Central memory CD8-positive, alpha-beta T cell (primary cell): ENCODE measurements around the gene LYPD1.

ENCODE experiments used
- ATAC-seq: fragments of 150-1000 bp; cut with Tn5 transposase; replicated peaks from 2 replicates; pipeline ENCODE4 v1.10.0; 2022; ENCODE audit warnings: mild to moderate bottlenecking, moderate FRiP score, moderate number of reproducible peaks; ENCODE audit not compliant: poor library complexity, severe bottlenecking; ENCODE audit errors: extremely low read depth
- DNase-seq, 2 donors: peaks; one replicate each; pipeline ENCODE4 v3.0.0; 2021; ENCODE audit warnings: low spot score in 2 of 2
- H3K27ac Mint-ChIP-seq: one replicate; pipeline ENCODE4 v1.8.0; 2022; ENCODE audit warnings: low read depth, mild to moderate bottlenecking, moderate library complexity, mixed read lengths
- H3K27me3 Mint-ChIP-seq: one replicate; pipeline ENCODE4 v1.8.0; 2022; ENCODE audit warnings: mixed read lengths
- H3K36me3 Mint-ChIP-seq: one replicate; pipeline ENCODE4 v1.8.0; 2022; ENCODE audit warnings: mild to moderate bottlenecking, moderate library complexity, mixed read lengths; ENCODE audit not compliant: insufficient read depth
- H3K4me1 Mint-ChIP-seq: one replicate; pipeline ENCODE4 v1.8.0; 2022; ENCODE audit warnings: mixed read lengths
- H3K4me3 Mint-ChIP-seq: one replicate; pipeline ENCODE4 v1.8.0; 2022; ENCODE audit warnings: mild to moderate bottlenecking, moderate library complexity, mixed read lengths
- H3K9me3 Mint-ChIP-seq: one replicate; pipeline ENCODE4 v1.8.0; 2022; ENCODE audit warnings: mixed read lengths

Gene LYPD1

GRCh38 chr2:132662732-132663131, 7.3 kb downstream of the LYPD1 start:
- Mint-ChIP-seq H3K4me1 (no peaks in the 10 kb centered on the region), H3K36me3 (no peaks in the 10 kb centered on the region), H3K4me3 (no peak overlapping the region), H3K27ac (no peak overlapping the region), H3K9me3 (no peaks in the 10 kb centered on the region), H3K27me3 (no peaks in the 10 kb centered on the region)
- ATAC-seq: no peak
- no peak for DNase-seq

GRCh38 chr2:132659331-132659730, 10.7 kb downstream of the LYPD1 start:
- no peaks in the 10 kb centered on the region for H3K4me1 Mint-ChIP-seq
- H3K4me3 Mint-ChIP-seq: no peak overlapping the region

GRCh38 chr2:132656266-132656975, 13.6 kb downstream of the LYPD1 start:
- ATAC-seq (no peak), DNase-seq (no peak)
- no peak overlapping the region for H3K4me3 Mint-ChIP-seq
- no peaks in the 10 kb centered on the region for H3K4me1 Mint-ChIP-seq
- H3K9me3 Mint-ChIP-seq: peaks cover 10% of the 10 kb centered on the region
- no peaks in the 10 kb centered on the region for H3K27me3 Mint-ChIP-seq
- H3K27ac Mint-ChIP-seq: no peak overlapping the region
- no peaks in the 10 kb centered on the region for H3K36me3 Mint-ChIP-seq

More at GRCh38 chr2:132659331-132659730, 10.7 kb downstream of the LYPD1 start:
- no peaks in the 10 kb centered on the region for H3K27me3 Mint-ChIP-seq
- H3K27ac Mint-ChIP-seq: no peak overlapping the region
- H3K9me3 Mint-ChIP-seq: no peaks in the 10 kb centered on the region
- DNase-seq (no peak), ATAC-seq (no peak)
- H3K36me3 Mint-ChIP-seq: no peaks in the 10 kb centered on the region

GRCh38 chr2:132654968-132655367, 15.0 kb downstream of the LYPD1 start:
- H3K27ac Mint-ChIP-seq: no peak overlapping the region
- H3K9me3 Mint-ChIP-seq: peaks cover 10% of the 10 kb centered on the region
- no peak for ATAC-seq
- H3K4me3 Mint-ChIP-seq: no peak overlapping the region
- H3K4me1 Mint-ChIP-seq: no peaks in the 10 kb centered on the region
- H3K36me3 Mint-ChIP-seq: no peaks in the 10 kb centered on the region
- DNase-seq: no peak
- H3K27me3 Mint-ChIP-seq: no peaks in the 10 kb centered on the region

GRCh38 chr2:132654335-132654734, 15.7 kb downstream of the LYPD1 start:
- H3K9me3 Mint-ChIP-seq: peaks cover 10% of the 10 kb centered on the region
- DNase-seq: no peak
- H3K4me1 Mint-ChIP-seq: no peaks in the 10 kb centered on the region
- no peak overlapping the region for H3K27ac Mint-ChIP-seq
- H3K4me3 Mint-ChIP-seq: no peak overlapping the region
- ATAC-seq: no peak
- no peaks in the 10 kb centered on the region for H3K27me3 Mint-ChIP-seq
- no peaks in the 10 kb centered on the region for H3K36me3 Mint-ChIP-seq

- Mint-ChIP-seq H3K36me3 (no peaks in the 10 kb centered on the region), H3K27ac (no peak overlapping the region), H3K4me1 (no peaks in the 10 kb centered on the region), H3K9me3 (peaks cover 18% of the 10 kb centered on the region), H3K27me3 (no peaks in the 10 kb centered on the region), H3K4me3 (no peak overlapping the region)
- DNase-seq (no peak), ATAC-seq (no peak)
Measured at GRCh38 chr2:132652474-132652873, 17.5 kb downstream of the LYPD1 start.

- Mint-ChIP-seq H3K27me3 (no peaks in the 10 kb centered on the region), H3K4me3 (no peak overlapping the region), H3K9me3 (peaks cover 18% of the 10 kb centered on the region), H3K4me1 (no peaks in the 10 kb centered on the region), H3K27ac (no peak overlapping the region), H3K36me3 (no peaks in the 10 kb centered on the region)
- ATAC-seq: no peak
- DNase-seq: no peak
Measured at GRCh38 chr2:132651115-132652045, 18.6 kb downstream of the LYPD1 start.

GRCh38 chr2:132646540-132647108, 23.4 kb downstream of the LYPD1 start:
- no peak overlapping the region for H3K27ac Mint-ChIP-seq
- peaks cover 8% of the 10 kb centered on the region for H3K9me3 Mint-ChIP-seq
- DNase-seq: no peak
- no peak for ATAC-seq
- no peaks in the 10 kb centered on the region for H3K27me3 Mint-ChIP-seq
- no peak overlapping the region for H3K4me3 Mint-ChIP-seq
- H3K36me3 Mint-ChIP-seq: no peaks in the 10 kb centered on the region
- H3K4me1 Mint-ChIP-seq: no peaks in the 10 kb centered on the region

- Mint-ChIP-seq H3K9me3 (peaks cover 8% of the 10 kb centered on the region), H3K27me3 (no peaks in the 10 kb centered on the region), H3K36me3 (no peaks in the 10 kb centered on the region), H3K4me3 (no peak overlapping the region), H3K4me1 (no peaks in the 10 kb centered on the region), H3K27ac (no peak overlapping the region)
- no peak for ATAC-seq
- no peak for DNase-seq
Measured at GRCh38 chr2:132645722-132646539, 24.1 kb downstream of the LYPD1 start.

- Mint-ChIP-seq H3K9me3 (peaks cover 8% of the 10 kb centered on the region), H3K4me3 (no peak overlapping the region), H3K27ac (no peak overlapping the region)
Measured at GRCh38 chr2:132645176-132645575, 24.8 kb downstream of the LYPD1 start.

GRCh38 chr2:132642415-132642814, 27.6 kb downstream of the LYPD1 start:
- no peaks in the 10 kb centered on the region for H3K36me3 Mint-ChIP-seq
- H3K4me1 Mint-ChIP-seq: no peaks in the 10 kb centered on the region
- no peaks in the 10 kb centered on the region for H3K27me3 Mint-ChIP-seq
- DNase-seq: no peak
- no peak overlapping the region for H3K4me3 Mint-ChIP-seq
- no peaks in the 10 kb centered on the region for H3K9me3 Mint-ChIP-seq
- no peak for ATAC-seq
- H3K27ac Mint-ChIP-seq: no peak overlapping the region

More at GRCh38 chr2:132645176-132645575, 24.8 kb downstream of the LYPD1 start:
- Mint-ChIP-seq H3K36me3 (no peaks in the 10 kb centered on the region), H3K27me3 (no peaks in the 10 kb centered on the region), H3K4me1 (no peaks in the 10 kb centered on the region)
- ATAC-seq: no peak
- no peak for DNase-seq

GRCh38 chr2:132641819-132642218, 28.2 kb downstream of the LYPD1 start:
- Mint-ChIP-seq H3K27me3 (no peaks in the 10 kb centered on the region), H3K36me3 (no peaks in the 10 kb centered on the region), H3K4me3 (no peak overlapping the region), H3K4me1 (no peaks in the 10 kb centered on the region), H3K27ac (no peak overlapping the region), H3K9me3 (no peaks in the 10 kb centered on the region)
- DNase-seq (no peak), ATAC-seq (no peak)
